ENCODE measurements around the gene GRK6. TPM values are rescaled to one million over a fixed set of nuclear protein-coding genes. Genes with fewer than 3 reads are reported as not detected.

Gene GRK6
- polyA plus RNA-seq, 1 experiment, result 16.4 TPM

DNA sequence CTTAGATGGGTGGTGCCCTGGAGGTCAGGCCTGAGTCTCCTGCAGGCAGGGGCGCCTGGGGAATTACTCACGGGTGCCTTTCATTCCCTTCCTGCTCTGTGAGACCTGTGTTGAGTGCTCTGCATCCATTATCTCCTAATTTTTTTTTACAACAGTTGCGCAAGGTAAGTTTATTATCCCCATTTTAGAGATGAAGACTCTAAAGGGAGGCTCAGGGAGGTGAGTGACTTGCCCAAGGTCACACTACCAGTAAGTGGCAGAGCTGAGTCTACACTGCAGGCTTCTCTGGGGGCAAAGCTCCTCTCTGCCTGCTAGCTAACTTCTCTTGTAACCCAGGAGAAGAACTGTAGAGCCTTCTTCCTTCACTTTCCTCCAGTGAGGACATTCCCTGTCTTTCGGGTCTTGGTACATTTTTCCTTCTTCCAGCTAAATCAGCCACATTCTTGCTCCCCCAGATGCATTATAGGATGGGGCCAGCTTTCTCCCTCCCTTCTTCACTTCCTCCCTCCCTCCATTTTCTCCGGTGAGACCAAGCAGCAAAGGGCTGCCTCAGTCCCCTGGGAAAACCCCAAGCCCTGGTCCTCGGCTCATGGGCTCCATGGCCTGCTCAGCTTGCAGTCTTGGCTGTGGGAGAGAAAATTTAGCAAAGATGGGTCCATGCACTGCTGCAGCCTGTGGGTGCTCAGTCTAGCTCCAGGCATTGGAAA lies 21.9 kb downstream of the GRK6 start:
- TF ChIP-seq, protein P1, sequence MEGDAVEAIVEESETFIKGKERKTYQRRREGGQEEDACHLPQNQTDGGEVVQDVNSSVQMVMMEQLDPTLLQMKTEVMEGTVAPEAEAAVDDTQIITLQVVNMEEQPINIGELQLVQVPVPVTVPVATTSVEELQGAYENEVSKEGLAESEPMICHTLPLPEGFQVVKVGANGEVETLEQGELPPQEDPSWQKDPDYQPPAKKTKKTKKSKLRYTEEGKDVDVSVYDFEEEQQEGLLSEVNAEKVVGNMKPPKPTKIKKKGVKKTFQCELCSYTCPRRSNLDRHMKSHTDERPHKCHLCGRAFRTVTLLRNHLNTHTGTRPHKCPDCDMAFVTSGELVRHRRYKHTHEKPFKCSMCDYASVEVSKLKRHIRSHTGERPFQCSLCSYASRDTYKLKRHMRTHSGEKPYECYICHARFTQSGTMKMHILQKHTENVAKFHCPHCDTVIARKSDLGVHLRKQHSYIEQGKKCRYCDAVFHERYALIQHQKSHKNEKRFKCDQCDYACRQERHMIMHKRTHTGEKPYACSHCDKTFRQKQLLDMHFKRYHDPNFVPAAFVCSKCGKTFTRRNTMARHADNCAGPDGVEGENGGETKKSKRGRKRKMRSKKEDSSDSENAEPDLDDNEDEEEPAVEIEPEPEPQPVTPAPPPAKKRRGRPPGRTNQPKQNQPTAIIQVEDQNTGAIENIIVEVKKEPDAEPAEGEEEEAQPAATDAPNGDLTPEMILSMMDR (IDR thresholded peaks at IDR 0.05; ENCODE audit: low read depth, low read length), result no peak
- Histone ChIP-seq H3K27me3 (ENCODE audit: control insufficient read depth, insufficient read depth, low read length) (no peaks in the 10 kb centered on the region), H3K4me3 (ENCODE audit: low read depth, low read length) (no peak overlapping the region), H3K9me3 (ENCODE audit: control insufficient read depth, insufficient read depth, low read length) (no peaks in the 10 kb centered on the region), H3K27ac (ENCODE audit: low read depth, low read length) (no peak overlapping the region)
- CTCF ChIA-PET, result interaction anchor here (0.7 to 15.6 kb wide), 8 partner anchors 9 to 139 kb away, joined by 3 to 205 read pairs (median 6); no protein-coding TSS in a partner anchor
- POLR2A ChIA-PET, result interaction anchor here (1.1 to 2.8 kb wide), 4 partner anchors 9 to 58 kb away, joined by 3 to 12 read pairs (median 6); partner anchors contain the start of gene GRK6
- DNase-seq (ENCODE audit: low read depth, low spot score), result no peak

DNA sequence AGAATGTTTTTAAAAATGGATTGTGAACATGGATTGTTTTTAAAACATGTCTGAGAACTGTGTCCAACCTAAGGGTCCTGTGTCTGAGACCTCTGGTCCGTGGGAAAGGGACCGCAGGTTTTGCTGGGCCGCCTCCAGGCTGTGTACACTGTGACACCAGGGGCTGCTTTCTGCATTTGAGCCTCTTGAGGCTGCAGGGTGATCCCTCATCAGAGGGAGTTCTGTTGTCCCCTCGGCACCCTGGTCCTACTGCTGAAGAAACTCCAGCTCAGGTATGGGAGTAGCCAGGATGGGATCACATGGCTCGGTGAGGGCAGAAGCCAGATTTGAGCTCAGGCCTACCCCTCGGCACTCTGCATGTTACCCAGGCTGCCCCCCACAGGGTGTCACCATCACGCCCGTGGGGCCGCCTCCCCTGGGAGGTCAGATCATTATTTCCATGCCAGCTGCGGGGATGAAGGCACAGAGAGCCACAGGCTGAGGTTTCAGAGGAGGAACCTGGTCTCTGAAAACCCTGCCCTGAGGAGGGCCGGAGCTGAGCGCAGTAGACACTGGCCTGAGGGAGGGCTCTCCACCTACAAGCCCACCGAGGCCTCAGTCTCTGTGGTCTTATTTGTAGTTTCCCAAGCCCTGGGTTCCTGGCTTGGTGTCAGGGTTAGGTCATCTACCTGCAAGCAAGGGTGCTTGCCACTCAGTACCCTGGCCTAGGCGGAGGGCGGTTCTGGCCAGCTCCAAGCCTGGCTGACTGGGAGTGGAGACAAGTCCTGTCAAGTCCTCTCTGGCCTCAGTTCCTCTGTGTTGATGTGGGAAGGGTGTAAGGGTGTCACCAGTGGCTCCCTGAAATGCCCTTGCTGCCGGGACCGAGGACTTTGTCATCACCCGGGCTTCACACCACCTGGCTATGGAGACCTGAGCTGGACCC lies 22.9 kb downstream of the GRK6 start:
- TF ChIP-seq, protein P1 (IDR thresholded peaks at IDR 0.05; ENCODE audit: low read depth, low read length), result no peak
- DNase-seq (ENCODE audit: low read depth, low spot score), result no peak
- no peak overlapping the region for H3K4me3 ChIP-seq (ENCODE audit: low read depth, low read length)
- ChIA-PET POLR2A (interaction anchor here (0.6 to 2.8 kb wide), 2 partner anchors 16 to 59 kb away, joined by 4 to 12 read pairs; no protein-coding TSS in a partner anchor), CTCF (interaction anchor here (1.5 to 15.6 kb wide), 6 partner anchors 8 to 140 kb away, joined by 4 to 205 read pairs (median 18); partner anchors contain the start of gene PFN3)
- no peak overlapping the region for H3K27ac ChIP-seq (ENCODE audit: low read depth, low read length)
- H3K9me3 ChIP-seq (ENCODE audit: control insufficient read depth, insufficient read depth, low read length), result no peaks in the 10 kb centered on the region
- H3K27me3 ChIP-seq (ENCODE audit: control insufficient read depth, insufficient read depth, low read length), result no peaks in the 10 kb centered on the region

DNA sequence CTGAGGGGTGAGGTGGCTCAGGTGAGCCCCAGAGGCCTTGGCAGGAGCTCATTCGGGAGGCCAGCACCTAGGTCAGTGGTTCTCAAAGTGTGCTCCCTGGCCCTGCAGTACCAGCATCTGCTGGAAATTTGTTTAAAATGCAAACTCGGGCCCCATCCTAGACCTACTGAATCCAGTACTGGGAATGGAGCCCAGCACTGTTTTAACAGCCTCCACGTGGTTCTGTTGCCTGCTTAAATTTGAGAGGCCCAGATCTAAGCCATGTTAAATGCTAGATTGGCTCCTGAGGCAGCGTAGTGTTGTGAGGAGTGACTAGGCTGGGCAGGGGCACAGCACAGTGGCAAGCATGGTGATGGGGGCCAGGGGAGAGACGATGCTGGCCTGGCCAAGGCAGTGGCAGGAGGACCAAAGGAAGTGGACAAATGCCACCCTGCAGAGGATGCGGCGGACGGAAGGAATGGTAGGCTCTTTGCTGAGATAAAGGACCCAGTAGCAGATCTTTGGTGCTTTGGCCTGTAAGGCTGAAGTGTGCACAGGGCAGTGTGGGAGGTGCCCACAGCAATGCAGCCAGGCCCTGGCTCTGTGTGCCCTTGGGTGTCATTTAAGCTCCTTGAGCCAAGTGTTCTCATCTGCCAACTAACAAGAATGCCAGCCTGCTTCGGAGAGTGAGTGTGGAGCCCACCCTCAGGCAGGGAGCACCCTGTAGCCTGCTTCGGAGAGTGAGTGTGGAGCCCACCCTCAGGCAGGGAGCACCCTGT lies 24.4 kb downstream of the GRK6 start:
- CTCF ChIA-PET, result interaction anchor here (6.6 to 15.6 kb wide), 2 partner anchors 48 to 61 kb away, joined by 90 to 205 read pairs; partner anchors contain the start of gene PFN3
- H3K27me3 ChIP-seq (ENCODE audit: control insufficient read depth, insufficient read depth, low read length), result no peaks in the 10 kb centered on the region
- TF ChIP-seq, protein P1 (IDR thresholded peaks at IDR 0.05; ENCODE audit: low read depth, low read length), result no peak
- no peaks in the 10 kb centered on the region for H3K9me3 ChIP-seq (ENCODE audit: control insufficient read depth, insufficient read depth, low read length)
- POLR2A ChIA-PET, result interaction anchor here (0.6 to 0.9 kb wide), 3 partner anchors 39 to 58 kb away, joined by 3 read pairs; no protein-coding TSS in a partner anchor
- H3K4me3 ChIP-seq (ENCODE audit: low read depth, low read length), result no peak overlapping the region
- no peak for DNase-seq (ENCODE audit: low read depth, low spot score)
- no peak overlapping the region for H3K27ac ChIP-seq (ENCODE audit: low read depth, low read length)

DNA sequence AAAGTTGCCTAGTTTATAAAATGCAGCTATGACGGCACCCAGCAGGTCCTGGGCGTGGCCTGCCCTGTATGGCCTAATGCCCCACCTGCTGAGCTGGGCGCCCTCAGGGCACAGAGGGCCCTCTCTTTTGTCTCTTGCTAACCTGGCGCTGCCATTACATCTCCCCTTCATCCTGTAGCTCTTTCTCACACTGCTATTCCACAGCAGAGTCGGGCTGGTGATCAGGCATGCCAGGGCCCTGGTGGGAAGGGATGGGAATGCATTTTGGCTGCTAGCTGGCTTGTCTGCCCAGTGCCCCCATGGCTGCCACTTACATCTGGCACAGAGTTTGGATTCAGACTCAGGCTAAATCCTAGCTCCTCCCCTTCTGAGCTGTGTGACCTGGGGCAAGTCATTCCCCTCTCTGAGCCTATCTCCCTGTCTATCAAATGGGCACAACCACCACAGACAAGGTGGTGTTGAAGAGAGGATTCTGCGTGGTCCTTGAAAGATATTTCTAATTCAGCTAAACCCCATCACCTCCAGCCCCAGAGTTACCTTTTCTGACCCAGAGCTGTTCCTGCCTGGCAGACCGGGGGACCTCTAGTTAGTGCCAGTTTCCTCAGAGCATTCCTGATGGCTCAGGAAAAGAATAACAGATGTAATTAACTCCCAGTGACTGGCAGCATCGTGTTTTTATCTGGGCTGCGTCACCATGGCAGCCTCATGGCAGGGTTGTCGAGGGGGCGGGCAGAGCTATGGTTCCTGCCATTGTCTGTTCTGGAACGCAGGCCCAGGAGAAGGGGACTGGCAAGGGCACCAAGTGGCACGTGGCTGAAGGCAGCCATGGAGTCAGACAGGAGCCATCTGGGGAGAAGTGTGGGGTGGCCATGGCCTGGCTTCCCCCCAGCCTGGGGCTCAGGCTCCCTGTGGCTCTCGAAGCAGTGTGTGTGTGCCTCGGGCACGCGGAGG lies 26.5 kb downstream of the GRK6 start:
- DNase-seq (ENCODE audit: low read depth, low spot score), result no peak
- H3K27ac ChIP-seq (ENCODE audit: low read depth, low read length), result no peak overlapping the region
- ChIA-PET POLR2A (interaction anchor here (0.8 to 3.0 kb wide), 4 partner anchors 9 to 63 kb away, joined by 3 to 26 read pairs (median 4); partner anchors contain the start of gene PDLIM7), CTCF (interaction anchor here (0.9 to 15.6 kb wide), 15 partner anchors 10 to 137 kb away, joined by 3 to 205 read pairs (median 4); partner anchors contain the start of gene PFN3)
- H3K9me3 ChIP-seq (ENCODE audit: control insufficient read depth, insufficient read depth, low read length), result no peaks in the 10 kb centered on the region
- TF ChIP-seq, protein P1 (IDR thresholded peaks at IDR 0.05; ENCODE audit: low read depth, low read length), result no peak
- no peak overlapping the region for H3K4me3 ChIP-seq (ENCODE audit: low read depth, low read length)
- H3K27me3 ChIP-seq (ENCODE audit: control insufficient read depth, insufficient read depth, low read length), result no peaks in the 10 kb centered on the region
